GM04504 (cell line): ENCODE data around the gene CACNA2D2.

Experiments used
- DNase-seq: peaks from one replicate; pipeline ENCODE4 v3.0.0-alpha.2; 2012; ENCODE audit warnings: low read depth

Gene CACNA2D2

GRCh38 chr3:50428007-50428633 is 75.3 kb downstream of the CACNA2D2 start:
- no peak for DNase-seq

- DNase-seq, result no peak
These were observed 76.2 kb downstream of the CACNA2D2 start for GRCh38 chr3:50427217-50427616.

GRCh38 chr3:50425911-50426310 is 77.5 kb downstream of the CACNA2D2 start:
- DNase-seq, result no peak

- DNase-seq, result no peak
These were observed 79.9 kb downstream of the CACNA2D2 start for GRCh38 chr3:50423543-50423942.

- no peak for DNase-seq
These were observed 81.3 kb downstream of the CACNA2D2 start for GRCh38 chr3:50422153-50422552.

GRCh38 chr3:50419595-50420370 is 83.7 kb downstream of the CACNA2D2 start:
- no peak for DNase-seq

- no peak for DNase-seq
These were observed 84.6 kb downstream of the CACNA2D2 start for GRCh38 chr3:50418850-50419249.

- DNase-seq, result no peak
These were observed 85.8 kb downstream of the CACNA2D2 start for GRCh38 chr3:50417637-50418033.

GRCh38 chr3:50416736-50417636 is 86.4 kb downstream of the CACNA2D2 start:
- DNase-seq, result no peak

- no peak for DNase-seq
These were observed 87.6 kb downstream of the CACNA2D2 start for GRCh38 chr3:50415816-50416215.

- no peak for DNase-seq
These were observed 88.4 kb downstream of the CACNA2D2 start for GRCh38 chr3:50415061-50415460.

- DNase-seq, result no peak
These were observed 88.8 kb downstream of the CACNA2D2 start for GRCh38 chr3:50414616-50415015.

- no peak for DNase-seq
These were observed 91.1 kb downstream of the CACNA2D2 start for GRCh38 chr3:50412231-50412754.

- DNase-seq, result no peak
These were observed 92.2 kb downstream of the CACNA2D2 start for GRCh38 chr3:50411229-50411628.

GRCh38 chr3:50410608-50411139 is 92.8 kb downstream of the CACNA2D2 start:
- DNase-seq, result no peak

- DNase-seq, result no peak
These were observed 93.2 kb downstream of the CACNA2D2 start for GRCh38 chr3:50410185-50410584.

GRCh38 chr3:50408443-50408944 is 94.9 kb downstream of the CACNA2D2 start:
- DNase-seq, result no peak

GRCh38 chr3:50406487-50406886 is 96.9 kb downstream of the CACNA2D2 start:
- no peak for DNase-seq

- DNase-seq, result no peak
These were observed 98.2 kb downstream of the CACNA2D2 start for GRCh38 chr3:50405249-50405648.

- DNase-seq, result no peak
These were observed 101.3 kb downstream of the CACNA2D2 start for GRCh38 chr3:50401978-50402595.

- no peak for DNase-seq
These were observed 106.9 kb downstream of the CACNA2D2 start for GRCh38 chr3:50396502-50396901.
